GM18498 (cell line): ENCODE measurements around the gene DMD.
"Not testable (repeated sequence)": the region's sequence is repeated elsewhere in the genome, so short reads cannot be mapped to it uniquely, and the experiment has no call there.

Experiments used
- ATAC-seq: cut with Tn5 transposase; IDR thresholded peaks from one replicate; pipeline ENCODE4 v1.9.1; 2021; ENCODE audit warnings: mild to moderate bottlenecking, moderate library complexity; ENCODE audit not compliant: unreplicated experiment

The DMD gene

DNA sequence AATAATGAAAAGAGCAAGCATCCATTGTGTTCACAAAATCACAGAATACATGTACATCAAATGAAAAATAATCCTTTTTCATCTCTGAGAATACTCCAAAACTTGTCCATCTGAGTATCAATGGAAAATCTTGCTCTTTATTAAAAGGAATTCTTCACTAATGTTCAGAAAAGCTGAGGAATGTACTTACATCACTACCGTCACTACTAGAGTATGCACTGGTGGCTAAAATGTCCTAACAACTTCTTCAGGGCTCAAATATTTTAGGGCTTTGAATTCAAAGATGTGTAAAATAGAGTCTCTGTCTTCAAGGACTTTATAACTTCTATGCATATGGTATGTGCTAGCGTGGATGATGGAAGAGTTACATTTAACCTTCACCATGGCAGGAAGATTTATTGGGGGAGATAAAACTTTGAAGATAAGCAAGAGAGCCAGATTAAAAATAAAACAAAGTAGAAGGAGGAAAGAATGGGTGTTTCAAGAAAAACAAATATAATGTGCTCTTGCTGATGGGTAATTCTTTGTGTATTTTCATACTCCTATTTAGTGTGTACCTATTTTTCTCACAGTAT is 55.1 kb downstream of the DMD start:
- no peak for ATAC-seq

DNA sequence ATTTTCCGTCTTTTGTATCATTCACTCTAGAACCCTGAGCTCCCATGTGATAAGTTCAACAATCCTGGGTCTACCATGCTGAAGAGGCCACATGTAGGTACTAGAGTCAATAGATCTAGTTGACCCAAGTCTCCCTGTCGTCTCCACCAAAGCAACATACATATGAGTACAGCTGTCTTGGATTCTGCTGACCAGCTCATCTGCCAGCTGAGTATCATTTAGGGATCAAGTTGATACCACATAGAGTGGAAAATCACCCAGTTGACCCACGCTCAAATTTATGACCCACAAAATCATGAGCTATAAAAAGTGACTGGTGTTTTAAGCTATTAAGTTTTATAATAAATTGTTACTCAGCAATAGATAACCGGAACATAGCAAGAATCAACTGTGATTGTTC is 61.8 kb downstream of the DMD start:
- ATAC-seq, result no peak

DNA sequence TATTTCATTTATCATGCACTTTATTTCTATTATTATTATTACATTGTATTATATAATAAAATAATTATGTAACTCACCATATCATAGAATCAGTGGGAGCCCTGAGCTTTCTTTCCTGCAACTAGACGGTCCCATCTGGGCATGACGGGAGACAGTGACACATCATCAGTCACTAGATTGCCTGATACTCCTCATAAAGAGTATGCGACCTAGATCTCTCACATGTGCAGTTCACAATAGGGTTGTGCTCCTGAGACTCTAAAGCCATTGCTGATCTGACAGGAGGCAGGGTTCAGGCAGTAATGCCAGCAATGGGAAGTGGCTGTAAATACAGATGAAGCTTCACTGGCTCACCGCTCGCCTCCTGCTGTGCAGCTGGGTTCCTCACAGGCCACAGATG is 62.3 kb downstream of the DMD start:
- no peak for ATAC-seq

DNA sequence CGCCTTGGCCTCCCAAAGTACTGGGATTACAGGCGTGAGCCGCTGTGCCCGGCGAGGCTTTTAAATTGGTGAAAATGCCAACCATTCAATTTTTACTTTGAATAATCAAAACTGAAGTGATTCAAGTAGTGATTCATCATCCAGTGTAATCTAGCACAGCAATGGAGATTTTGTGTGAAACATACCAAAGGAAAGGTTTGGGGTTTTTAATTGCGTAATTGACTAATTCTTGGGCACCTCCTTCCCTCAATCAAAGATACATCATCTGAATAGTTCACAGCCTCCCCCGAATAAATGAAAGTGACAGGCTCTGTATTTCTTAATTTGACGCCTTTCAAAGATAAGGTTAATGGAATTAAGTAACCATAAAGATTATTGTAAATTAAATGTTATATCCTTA is 69.0 kb downstream of the DMD start:
- ATAC-seq, result no peak

DNA sequence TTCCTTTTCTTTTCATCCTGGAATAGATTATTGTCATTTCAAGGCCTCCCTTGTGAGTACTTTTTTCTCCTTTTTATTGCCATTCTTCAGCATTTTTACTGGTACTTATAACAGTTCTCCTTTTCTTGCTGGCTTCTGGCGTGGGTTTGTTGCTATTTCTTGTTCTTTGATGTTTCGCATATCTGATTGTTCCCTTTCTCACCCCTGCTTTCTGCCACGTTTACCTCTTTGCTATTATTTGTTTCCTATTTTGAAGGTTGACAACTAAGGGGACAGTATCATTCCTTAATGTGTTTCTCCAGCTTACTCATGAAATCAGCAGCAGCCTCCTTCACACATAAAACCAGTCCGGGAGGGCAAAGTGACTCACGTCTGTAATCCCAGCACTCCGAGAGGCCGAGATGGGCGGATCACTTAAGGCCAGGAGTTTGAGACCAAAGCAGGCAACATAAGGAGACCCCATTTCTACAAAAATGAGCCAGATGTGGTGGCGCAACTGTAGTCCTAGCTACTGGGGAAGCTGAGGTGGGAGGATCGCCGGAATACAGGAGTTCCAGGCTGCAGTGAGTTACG is 72.6 kb downstream of the DMD start:
- no peak for ATAC-seq

DNA sequence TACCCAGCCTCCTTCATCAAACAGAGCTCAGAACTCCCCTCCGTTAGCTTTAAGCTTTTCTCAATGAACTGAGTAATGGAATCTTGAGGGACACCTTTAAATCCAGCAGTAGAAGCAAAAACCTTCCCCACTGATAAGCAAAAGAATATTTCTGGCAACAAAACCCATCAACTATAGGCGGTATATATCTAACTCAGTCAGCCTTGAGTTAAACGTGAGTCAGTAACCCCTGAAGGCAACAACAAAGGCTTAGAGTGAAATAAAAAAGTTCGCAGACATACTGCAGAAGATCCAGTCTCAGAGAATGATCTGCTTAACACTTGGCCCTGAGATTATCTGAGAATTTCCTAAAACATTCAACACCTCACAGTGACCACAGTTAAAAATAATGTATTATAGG is 77.2 kb downstream of the DMD start:
- ATAC-seq, result no peak

DNA sequence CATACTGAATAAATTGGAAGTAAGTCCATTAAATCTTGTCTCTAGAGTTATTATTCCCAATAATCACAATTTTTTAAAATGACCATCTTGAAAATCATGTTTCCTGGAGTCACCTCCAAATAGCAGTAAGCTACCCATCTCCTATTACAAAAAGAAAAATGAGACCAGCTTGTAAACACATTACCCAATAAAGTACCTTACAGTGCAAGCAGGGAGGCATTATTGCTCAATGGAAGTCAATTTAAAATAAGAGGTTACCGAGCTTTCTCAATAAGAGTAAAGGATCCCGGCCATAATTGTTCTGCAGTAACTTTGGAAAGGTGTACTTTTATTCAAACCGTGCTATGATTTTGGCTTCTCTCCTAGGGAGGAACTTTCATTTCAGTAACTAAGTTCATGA is 78.0 kb downstream of the DMD start:
- ATAC-seq, result no peak

DNA sequence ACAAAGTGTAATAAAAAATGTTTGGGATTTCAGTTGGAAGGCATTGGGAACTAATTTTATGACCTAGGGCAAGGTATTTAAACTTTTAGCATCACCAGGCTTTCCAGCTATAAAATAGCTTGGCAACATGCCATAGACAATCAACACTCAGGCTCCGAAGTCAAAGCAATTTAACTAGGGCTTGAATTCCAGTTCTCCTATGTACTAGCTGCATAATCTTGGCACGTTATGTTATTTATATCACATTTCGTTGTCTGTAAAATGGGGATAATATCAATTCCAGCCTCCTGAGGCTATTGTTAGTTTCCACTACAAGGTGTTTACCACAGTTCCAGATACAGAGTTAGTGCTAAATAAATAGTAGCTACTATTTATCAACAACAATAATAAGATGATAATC is 78.8 kb downstream of the DMD start:
- no peak for ATAC-seq

DNA sequence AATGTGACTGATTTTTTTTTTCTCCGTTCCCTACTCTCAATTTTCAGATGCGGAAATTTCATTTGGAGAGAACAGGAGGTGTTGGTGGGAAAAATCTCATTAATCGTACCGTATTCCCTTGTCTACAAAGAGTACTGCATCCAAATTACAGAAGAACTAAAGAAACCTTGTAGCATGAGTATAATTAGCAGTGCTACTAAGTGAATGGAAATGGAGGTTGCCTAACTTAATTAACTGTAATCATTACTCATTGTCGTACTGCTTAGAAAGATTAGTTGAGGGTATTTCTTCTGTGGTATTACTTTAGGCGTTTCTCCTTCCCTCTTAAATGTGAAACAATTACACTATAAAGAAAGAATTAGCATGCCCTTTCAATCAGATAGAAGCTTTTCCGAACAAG is 81.7 kb downstream of the DMD start:
- no peak for ATAC-seq

DNA sequence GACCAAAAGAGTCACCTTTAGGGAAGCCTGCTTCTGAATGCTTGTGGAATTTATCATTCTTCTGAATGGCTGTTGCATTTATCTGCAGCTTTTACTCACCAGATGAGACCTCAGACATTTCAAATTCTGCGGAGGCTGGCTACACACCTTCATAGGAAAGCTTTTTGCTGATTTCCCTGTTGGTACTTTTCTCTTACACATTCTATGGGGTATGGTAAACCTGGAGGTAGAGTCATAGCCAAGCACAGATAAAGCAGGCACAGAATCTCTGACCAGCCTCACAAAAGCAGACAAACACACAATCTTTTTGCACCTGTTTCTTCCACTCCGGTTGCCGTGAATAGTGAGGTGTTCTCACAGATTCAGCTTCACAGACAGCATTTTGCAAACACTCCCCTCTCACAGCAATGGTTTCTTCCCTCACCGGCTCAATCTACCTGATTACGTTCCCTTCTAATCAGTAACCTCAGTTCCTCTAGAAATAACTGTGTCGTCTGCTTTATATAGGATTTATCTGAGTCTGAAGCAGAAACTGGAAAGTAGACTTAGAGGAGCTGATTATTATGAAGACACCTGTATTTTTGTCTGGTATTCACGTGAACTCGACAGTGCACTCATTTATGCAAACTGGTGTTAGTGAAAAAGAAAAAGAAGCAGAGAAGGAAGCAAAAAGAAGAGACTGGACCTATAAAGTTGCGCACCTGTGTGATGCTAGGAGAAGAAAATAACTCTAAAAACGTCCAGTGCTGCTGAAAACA is 83.1 kb downstream of the DMD start:
- ATAC-seq, result no peak

DNA sequence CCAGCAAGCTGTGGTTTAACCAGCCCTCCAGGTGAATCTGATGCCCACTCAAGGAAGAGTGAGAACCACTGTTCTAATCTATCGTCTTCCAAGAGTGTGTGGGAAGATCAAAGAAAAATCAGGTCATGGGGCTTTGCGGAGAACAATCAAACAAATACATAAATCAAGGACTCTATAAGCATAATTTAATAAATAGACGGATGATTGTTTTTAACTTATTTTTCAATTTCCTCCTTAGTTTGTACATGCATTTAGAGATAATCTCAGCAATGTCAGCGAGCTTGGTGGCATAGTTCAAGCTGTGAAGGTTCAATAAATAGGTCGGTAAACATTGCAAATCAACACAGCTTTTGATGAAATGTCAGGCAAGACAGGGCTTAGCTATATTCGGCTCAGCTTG is 84.9 kb downstream of the DMD start:
- no peak for ATAC-seq

DNA sequence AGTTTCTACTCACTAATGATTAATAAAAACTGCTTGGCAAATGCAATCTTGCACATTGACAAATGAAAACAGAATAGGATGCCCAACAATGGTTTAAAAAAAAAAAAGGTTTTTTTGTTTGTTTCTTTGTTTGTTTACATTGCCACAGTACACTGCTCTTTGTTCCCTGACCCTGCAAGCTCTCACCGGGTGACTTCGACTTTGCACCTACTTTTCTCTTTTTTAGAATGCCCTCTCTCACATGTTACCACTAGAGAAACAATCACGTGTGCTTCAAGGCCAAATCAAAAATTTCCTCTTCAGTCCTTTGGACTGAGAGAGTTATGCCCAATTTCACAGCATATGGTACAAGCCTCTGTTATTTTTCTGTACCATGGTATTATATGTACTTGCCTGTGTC is 101.5 kb downstream of the DMD start:
- no peak for ATAC-seq

DNA sequence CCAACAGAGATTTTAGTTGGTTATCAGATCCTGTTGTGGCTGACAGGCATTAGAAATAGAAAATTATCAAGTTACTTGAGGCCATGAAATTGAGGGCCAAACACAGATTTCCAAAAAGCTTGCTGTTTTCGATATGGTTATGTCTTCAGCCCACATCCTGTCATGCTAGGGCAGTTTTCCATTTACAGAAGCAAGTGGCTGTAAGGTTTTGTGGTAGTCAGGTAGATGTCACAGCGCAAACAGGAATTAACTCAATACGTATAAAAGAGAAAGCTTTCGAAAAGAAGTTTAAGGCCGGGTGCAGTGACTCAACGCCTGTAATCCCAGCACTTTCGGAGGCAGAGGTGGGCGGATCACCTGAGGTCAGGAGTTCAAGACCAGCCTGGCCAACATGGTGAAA is 104.6 kb downstream of the DMD start:
- no peak for ATAC-seq

DNA sequence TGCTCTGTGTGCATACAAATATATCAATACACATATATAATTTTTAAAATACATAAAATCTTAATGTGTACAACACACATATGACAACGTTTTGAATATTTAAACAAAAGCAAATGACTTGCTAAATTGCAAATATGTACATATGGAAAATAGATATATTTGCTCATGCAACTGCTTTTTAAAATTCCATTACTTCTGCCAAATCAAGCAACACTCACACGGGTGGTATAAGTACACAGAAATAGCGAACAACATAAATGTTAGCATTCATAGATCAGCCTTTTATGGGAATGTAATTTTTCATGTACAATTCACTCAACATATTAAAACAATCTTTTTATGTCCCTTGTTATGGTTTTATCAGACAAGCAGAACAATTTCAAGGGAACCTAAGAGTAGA is 116.3 kb downstream of the DMD start:
- ATAC-seq, result no peak

DNA sequence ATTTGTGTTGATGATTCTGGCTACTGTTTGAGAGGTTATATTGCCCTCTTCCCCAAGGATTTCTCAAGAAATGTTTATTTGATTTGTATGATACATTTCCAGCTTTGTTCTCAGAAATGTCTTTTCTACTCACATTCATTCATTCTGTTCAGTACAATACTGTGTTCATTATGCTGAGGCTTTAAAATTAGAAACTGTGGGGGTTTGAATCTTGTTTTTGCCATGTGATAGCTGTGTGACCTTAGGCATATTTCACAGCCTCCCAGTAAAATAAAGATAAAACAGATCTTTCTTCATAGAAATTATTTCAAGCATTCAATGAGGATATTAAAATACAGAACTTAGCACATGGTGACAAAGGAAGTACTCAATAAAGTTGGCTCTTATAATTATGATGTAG is 123.9 kb downstream of the DMD start:
- no peak for ATAC-seq

DNA sequence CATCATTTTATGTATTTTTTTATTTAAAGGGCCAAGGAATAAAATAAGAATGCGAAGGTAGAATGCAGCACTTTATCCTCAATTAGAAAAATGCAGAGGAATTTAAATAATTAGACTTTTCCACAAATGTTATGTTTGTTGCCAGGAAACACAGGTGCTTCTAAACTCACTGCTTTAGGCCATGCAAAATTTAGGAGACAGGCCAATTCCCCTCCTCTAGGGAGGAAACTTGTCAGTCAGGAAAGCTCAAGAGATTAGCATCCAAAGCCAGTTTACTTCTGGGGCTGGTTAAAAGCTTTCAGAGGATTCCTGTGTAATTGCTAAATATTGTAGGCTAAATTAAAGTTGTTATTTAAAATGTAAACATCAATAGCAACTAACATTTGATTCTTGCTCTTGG is 124.5 kb downstream of the DMD start:
- ATAC-seq, result no peak

DNA sequence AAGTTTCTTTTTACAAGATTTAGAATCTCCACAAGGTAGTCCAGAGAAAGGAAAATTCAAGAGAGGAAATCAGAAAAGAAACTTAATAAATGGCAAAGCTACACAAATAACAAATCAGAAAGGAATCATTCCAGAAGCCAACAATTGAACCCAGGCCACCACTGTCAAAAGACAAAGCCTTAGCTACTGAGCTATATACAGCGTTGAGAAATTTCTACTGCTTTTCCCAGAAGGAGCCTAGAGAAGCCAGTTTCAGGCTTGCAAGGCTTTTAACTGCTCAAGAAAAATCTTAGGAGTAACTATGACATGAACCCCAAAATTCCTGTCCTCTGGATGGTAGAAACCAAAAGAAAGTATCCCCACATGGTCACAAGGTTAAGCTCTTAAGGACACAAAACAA is 129.0 kb downstream of the DMD start:
- no peak for ATAC-seq

DNA sequence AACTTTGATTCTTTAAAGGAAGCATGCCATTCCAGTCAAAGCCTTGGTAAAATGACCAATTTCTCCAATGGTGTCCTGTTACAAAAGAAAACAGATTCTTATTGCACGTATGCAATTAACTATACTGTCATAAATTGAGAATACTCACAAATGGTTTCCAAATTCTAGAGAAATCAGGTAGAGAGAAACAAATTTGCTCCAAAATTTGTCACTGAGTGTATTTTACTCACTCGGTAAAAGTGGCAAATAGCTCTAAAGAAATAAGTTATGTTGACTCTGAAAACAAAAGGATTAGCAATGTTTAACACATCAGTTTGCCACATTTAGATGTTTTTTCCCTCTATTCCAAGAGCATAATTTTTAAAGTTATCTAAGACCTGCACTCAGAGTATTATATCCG is 133.1 kb downstream of the DMD start:
- no peak for ATAC-seq

DNA sequence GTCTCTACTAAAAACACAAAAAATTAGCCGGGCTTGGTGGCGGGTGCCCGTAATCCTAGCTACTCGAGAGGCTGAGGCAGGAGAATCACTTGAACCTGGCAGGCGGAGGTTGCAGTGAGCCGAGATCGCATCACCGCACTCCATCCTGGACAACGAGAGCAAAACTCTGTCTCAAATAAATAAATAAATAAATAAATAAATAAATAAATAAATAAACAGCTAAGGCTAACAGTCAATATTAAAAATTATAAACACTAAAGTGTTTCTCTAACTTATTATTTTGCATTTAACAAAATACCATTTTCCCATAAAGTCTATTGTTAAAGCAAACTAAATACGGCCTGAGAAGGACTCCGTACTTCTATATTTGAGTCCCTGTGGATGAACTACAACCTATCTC is 137.7 kb downstream of the DMD start:
- ATAC-seq, result not testable (repeated sequence)

DNA sequence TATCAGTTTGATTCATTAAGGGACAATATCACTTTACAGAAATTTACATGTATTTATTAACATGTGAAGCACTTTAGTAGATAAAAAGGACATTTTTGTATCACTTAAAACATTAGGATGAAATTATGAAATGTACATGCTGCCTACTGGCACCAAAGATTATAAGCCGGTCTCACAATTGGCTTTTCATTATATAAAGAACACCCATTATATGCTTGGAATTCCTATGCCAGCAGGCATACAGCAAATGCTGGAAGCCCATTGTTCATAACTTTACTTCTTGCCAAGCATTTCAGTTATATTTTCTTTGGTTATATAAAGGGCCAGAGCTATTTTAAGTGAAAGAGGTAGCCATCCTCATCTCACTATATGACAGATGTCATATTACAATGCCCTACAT is 145.9 kb downstream of the DMD start:
- no peak for ATAC-seq

DNA sequence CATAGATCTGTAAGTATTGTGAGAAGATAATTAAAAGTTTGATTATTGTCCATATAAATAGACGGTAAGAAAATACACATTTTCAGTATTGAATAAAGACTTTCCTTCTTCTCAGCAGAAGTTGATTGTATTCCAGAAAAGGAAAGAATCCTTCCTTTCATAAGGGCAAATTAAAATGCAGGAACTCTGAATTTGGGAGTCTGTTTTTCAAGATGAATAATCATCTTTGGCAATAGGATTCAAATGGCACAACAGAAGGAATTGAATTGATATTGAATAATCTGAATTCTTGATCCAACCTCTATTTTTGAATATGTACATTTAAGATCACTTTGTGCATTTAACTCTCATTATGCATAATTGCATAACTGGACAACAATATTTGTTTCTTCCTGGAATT is 149.3 kb downstream of the DMD start:
- no peak for ATAC-seq

DNA sequence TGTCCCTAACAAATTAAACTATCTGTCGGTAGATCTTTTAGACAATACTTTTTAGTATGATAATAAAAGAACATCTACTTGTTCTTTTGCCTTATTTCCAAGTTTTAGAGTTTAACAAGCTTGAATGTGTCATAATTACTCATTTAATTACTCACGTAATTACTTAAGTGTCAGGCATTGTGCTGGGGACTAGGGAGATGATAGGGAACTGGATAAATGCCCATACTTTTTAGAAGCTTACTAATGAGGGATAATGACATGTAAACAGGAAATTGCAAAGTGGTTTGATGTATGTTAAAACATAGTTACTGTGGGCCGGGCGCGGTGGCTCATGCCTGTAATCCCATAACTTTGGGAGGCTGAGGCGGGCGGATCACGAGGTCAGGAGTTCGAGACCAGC is 158.3 kb downstream of the DMD start:
- no peak for ATAC-seq

DNA sequence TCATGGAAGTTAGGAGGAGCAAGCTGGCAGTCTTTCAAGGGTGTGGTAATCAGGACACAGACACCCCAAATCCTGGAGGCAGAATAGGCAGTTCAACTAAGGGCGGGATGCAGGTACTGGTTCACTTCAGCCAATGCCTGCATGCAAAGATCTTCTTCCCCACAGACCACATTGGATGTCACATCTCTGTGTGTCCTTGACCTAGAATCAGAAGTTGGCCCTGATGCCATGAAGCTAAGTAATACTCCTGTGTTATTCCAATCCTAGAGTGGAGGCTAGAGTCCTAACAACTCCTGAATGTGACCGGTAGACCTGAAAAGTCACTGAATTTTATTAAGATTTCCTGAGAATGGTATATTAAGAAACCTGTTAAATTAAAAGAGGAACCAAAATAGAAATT is 165.5 kb downstream of the DMD start:
- ATAC-seq, result no peak
